Hematopoietic multipotent progenitor cell (in vitro differentiated cells): ENCODE results near the gene STXBP3. TPM values are rescaled to one million over a fixed set of nuclear protein-coding genes. Genes with fewer than 3 reads are reported as not detected.

Source experiments
- DNase-seq, 3 donors: peaks; one replicate each; pipeline ENCODE4 v3.0.0-alpha.2; 2011 to 2015; ENCODE audit warnings: low read depth in 2 of 3, low spot score in 2 of 3
- total RNA-seq: library from RNA; depleted of rRNA; stranded (reverse); fragments of >200 nt; gene quantifications from one replicate; pipeline ENCODE4 v1.2.3, GENCODE V29; 2012

Gene STXBP3
- total RNA-seq, 1 donor: 19.9 TPM

GRCh38 chr1:108792420-108792819 lies 45.9 kb downstream of the STXBP3 start:
- no peak for DNase-seq

GRCh38 chr1:108799001-108799400 lies 52.5 kb downstream of the STXBP3 start:
- DNase-seq: no peak

- no peak for DNase-seq
These were observed 54.6 kb downstream of the STXBP3 start for GRCh38 chr1:108801101-108801500.

- DNase-seq: no peak
These were observed 57.1 kb downstream of the STXBP3 start for GRCh38 chr1:108803548-108803947.

- no peak for DNase-seq
These were observed 62.0 kb downstream of the STXBP3 start for GRCh38 chr1:108808438-108808837.

- DNase-seq: no peak
These were observed 65.1 kb downstream of the STXBP3 start for GRCh38 chr1:108811611-108812010.

- no peak for DNase-seq
These were observed 66.9 kb downstream of the STXBP3 start for GRCh38 chr1:108813326-108813725.

- DNase-seq: peak in 1 of 3 donors; percentile 11
These were observed 68.1 kb downstream of the STXBP3 start for GRCh38 chr1:108814343-108815125.

- no peak for DNase-seq
These were observed 69.1 kb downstream of the STXBP3 start for GRCh38 chr1:108815566-108815965.

- DNase-seq: peak in 1 of 3 donors; percentile 21
These were observed 69.8 kb downstream of the STXBP3 start for GRCh38 chr1:108816049-108816893.

- DNase-seq: no peak
These were observed 70.5 kb downstream of the STXBP3 start for GRCh38 chr1:108817016-108817415.

GRCh38 chr1:108817811-108818210 lies 71.3 kb downstream of the STXBP3 start:
- DNase-seq: peak in 2 of 3 donors; percentile 23 to 33

GRCh38 chr1:108819878-108820277 lies 73.4 kb downstream of the STXBP3 start:
- no peak for DNase-seq

GRCh38 chr1:108823632-108824031 lies 77.2 kb downstream of the STXBP3 start:
- DNase-seq: no peak

- DNase-seq: no peak
These were observed 77.6 kb downstream of the STXBP3 start for GRCh38 chr1:108824051-108824450.

GRCh38 chr1:108826081-108826635 lies 79.7 kb downstream of the STXBP3 start:
- no peak for DNase-seq

GRCh38 chr1:108828074-108828961 lies 81.8 kb downstream of the STXBP3 start:
- peak; percentile 43 to 82 (median 50) for DNase-seq

- DNase-seq: no peak
These were observed 83.0 kb downstream of the STXBP3 start for GRCh38 chr1:108829498-108829916.

- no peak for DNase-seq
These were observed 83.9 kb downstream of the STXBP3 start for GRCh38 chr1:108830119-108831008.
